GM12878 (cell line): Measurements from ENCODE around the gene ZBTB44. TPM values are rescaled to one million over a fixed set of nuclear protein-coding genes. Genes with fewer than 3 reads are reported as not detected.

Experiments
- ATAC-seq: fragments of 200-7000 bp; cut with Tn5 transposase; 3 replicates; pipeline ENCODE4 v1.9.1; 2020; ENCODE audit warnings: mild to moderate bottlenecking, moderate library complexity
- BruUV-seq: library from RNA; stranded (reverse); fragments of 400-500 nt; replicated peaks from 2 replicates; lab custom pipeline; 2021; lab: Mats Ljungman, UMichigan
- CTCF ChIA-PET: fragments of 300-600 bp; sonication (Branson Sonifier 250); formaldehyde crosslinking; extraction: SDS; loops from one replicate; lab custom pipeline; 2021; ENCODE audit warnings: inconsistent platforms; lab: Yijun Ruan, JAX
- POLR2A ChIA-PET: fragments of 350-600 bp; formaldehyde crosslinking; extraction: SDS; loops from one replicate; lab custom pipeline; 2021; ENCODE audit warnings: inconsistent platforms; lab: Charles Lee
- RAD21 ChIA-PET: fragments of 300-600 bp; sonication (Branson Sonifier 250); formaldehyde crosslinking; loops from one replicate; lab custom pipeline; 2023; ENCODE audit warnings: antibody characterized with exemption; ENCODE audit not compliant: unreplicated experiment; lab: Charles Lee
- SMC1A ChIA-PET: fragments of 300-600 bp; sonication (Branson Sonifier 250); formaldehyde crosslinking; loops from one replicate; lab custom pipeline; 2023; ENCODE audit not compliant: unreplicated experiment, uncharacterized antibody; lab: Charles Lee
- DNase-seq: peaks from one replicate; pipeline ENCODE4 v3.0.0-alpha.2; 2011; ENCODE audit warnings: low read depth, low spot score
- FAIRE-seq: peaks from 3 replicates; lab custom pipeline; 2011; peaks lifted over from hg19 to GRCh38; lab: Jason Lieb, UNC
- H2AFZ ChIP-seq: 2 replicates; pipeline ENCODE4 v1.6.0; 2011; ENCODE audit warnings: low read depth, low read length, control low read depth; ENCODE audit not compliant: control insufficient read depth
- H3K27ac ChIP-seq: 2 replicates; pipeline ENCODE4 v1.5.1; 2011; ENCODE audit warnings: control low read depth; ENCODE audit not compliant: control insufficient read depth, insufficient read depth
- H3K27me3 ChIP-seq, 2 experiments: replicated peaks in 1 of 2; 2 replicates each; pipeline versions ENCODE4 v1.6.0 to v1.6.1; 2011; ENCODE audit warnings: low read length in 1 of 2; ENCODE audit not compliant: control insufficient read depth in 2 of 2, insufficient read depth in 2 of 2
- H3K36me3 ChIP-seq, 2 experiments: 2 replicates each; pipeline ENCODE4 v1.5.1; 2011; ENCODE audit warnings: low read length in 1 of 2; ENCODE audit not compliant: control insufficient read depth in 2 of 2, insufficient read depth in 2 of 2
- H3K4me1 ChIP-seq: 2 replicates; pipeline ENCODE4 v1.6.1; 2011; ENCODE audit warnings: mild to moderate bottlenecking, low read length, moderate library complexity, mixed read lengths; ENCODE audit not compliant: control insufficient read depth, insufficient read depth
- H3K4me2 ChIP-seq: 2 replicates; pipeline ENCODE4 v1.6.0; 2011; ENCODE audit warnings: control low read depth; ENCODE audit not compliant: control insufficient read depth, insufficient read depth
- H3K4me3 ChIP-seq: fragments of 200-600 bp; sonication (generic); 2 replicates; pipeline ENCODE4 v1.5.1; 2016
- H3K79me2 ChIP-seq: 2 replicates; pipeline ENCODE4 v1.6.0; 2011; ENCODE audit warnings: low read length; ENCODE audit not compliant: control insufficient read depth, insufficient read depth
- H3K9ac ChIP-seq: 2 replicates; pipeline ENCODE4 v1.8.0; 2011; ENCODE audit warnings: low read length, control low read depth, mixed read lengths; ENCODE audit not compliant: control insufficient read depth, insufficient read depth
- H3K9me3 ChIP-seq: replicated peaks from 3 replicates; pipeline ENCODE4 v1.5.1; 2011; ENCODE audit warnings: mild to moderate bottlenecking, low read length; ENCODE audit not compliant: control insufficient read depth, insufficient read depth
- H4K20me1 ChIP-seq: 2 replicates; pipeline ENCODE4 v1.6.0; 2011; ENCODE audit not compliant: control insufficient read depth, insufficient read depth
- ETV6 ChIP-seq, 2 experiments: fragments of 450-650 bp in 1 of 2; IDR thresholded peaks in 1 of 2; conservative IDR thresholded peaks in 1 of 2; 2 replicates each; pipeline ENCODE4 v1.6.1; 2014; ENCODE audit warnings: antibody characterized with exemption in 1 of 2, borderline replicate concordance in 1 of 2, low read depth in 1 of 2, mild to moderate bottlenecking in 1 of 2, moderate library complexity in 1 of 2
- MXI1 ChIP-seq: fragments of 150-350 bp; IDR thresholded peaks from 2 replicates; pipeline ENCODE4 v1.6.1; 2011; ENCODE audit warnings: low read depth, mild to moderate bottlenecking, inconsistent platforms, low read length, improper control_type of control experiment
- NFXL1 ChIP-seq: fragments of 450-650 bp; IDR thresholded peaks from 2 replicates; pipeline ENCODE4 v1.6.1; 2017; ENCODE audit warnings: antibody characterized with exemption, mild to moderate bottlenecking, borderline replicate concordance
- NFYA ChIP-seq: IDR thresholded peaks from 2 replicates; pipeline ENCODE4 v1.6.1; 2011; ENCODE audit warnings: low read depth, mild to moderate bottlenecking, low read length, improper control_type of control experiment, borderline replicate concordance
- STAT1 ChIP-seq: fragments of 450-650 bp; conservative IDR thresholded peaks from 2 replicates; pipeline ENCODE4 v1.6.1; 2014; ENCODE audit warnings: antibody characterized with exemption, mild to moderate bottlenecking
- ZNF24 ChIP-seq: fragments of 450-650 bp; IDR thresholded peaks from 2 replicates; pipeline ENCODE4 v1.6.1; 2017; ENCODE audit warnings: antibody characterized with exemption, mild to moderate bottlenecking
- ZNF384 ChIP-seq: IDR thresholded peaks from 2 replicates; pipeline ENCODE4 v1.6.1; 2012; ENCODE audit warnings: low read depth, mild to moderate bottlenecking, low read length, improper control_type of control experiment, borderline replicate concordance
- WGBS: methylation state at CpG from one replicate; pipeline ENCODE4 v1.1.6; 2016; ENCODE audit warnings: low lambda C conversion rate; ENCODE audit not compliant: insufficient replicate concordance, insufficient coverage; ENCODE audit errors: missing lambda C conversion rate; 5-methylcytosine and 5-hydroxymethylcytosine counted together
- in situ Hi-C: fragments of 300-500 bp; cut with MboI; formaldehyde crosslinking; loops from 9 replicates; pipeline ENCODE4 v1.14.3; 2018; ENCODE audit warnings: mixed read lengths
- intact Hi-C: fragments of 100-400 bp; cut with micrococcal nuclease; formaldehyde crosslinking; loops from one replicate; pipeline ENCODE4 v1.14.2; 2022; ENCODE audit not compliant: unreplicated experiment
- polyA plus RNA-seq, 11 experiments: library from polyadenylated mRNA; depleted of rRNA in 4 of 11; unstranded in 6 of 11; stranded (reverse) in 5 of 11; fragments of >200 nt; fragmentation: Nextera tagmentation in 4 of 11; fragmentation: Illumina TruSeq in 1 of 11; extraction: Ambion mirVana in 4 of 11; extraction: Trizol in 1 of 11; gene quantifications; 1 replicate in 1 of 11; 2 replicates in 10 of 11; pipeline versions ENCODE4 v1.2.1 to v1.2.3, GENCODE V29; 2011 to 2016; ENCODE audit warnings: inconsistent platforms in 2 of 11, missing spikeins in 2 of 11, low read depth in 1 of 11
- total RNA-seq, 4 experiments: library from RNA; depleted of rRNA in 3 of 4; stranded (reverse); fragments of >200 nt in 3 of 4; fragmentation: Illumina TruSeq in 1 of 4; extraction: Trizol in 1 of 4; gene quantifications; 2 replicates each; pipeline versions ENCODE4 v1.2.1 to v1.2.3, GENCODE V29; 2013 to 2021
- TF ChIP-seq, protein P1 (sequence below): IDR thresholded peaks from 2 replicates; pipeline ENCODE4 v1.6.1; 2012; ENCODE audit warnings: low read depth, low read length, improper control_type of control experiment
- TF ChIP-seq, protein P2 (sequence below): fragments of 450-650 bp; IDR thresholded peaks from 2 replicates; pipeline ENCODE4 v1.6.1; 2016; ENCODE audit warnings: mild to moderate bottlenecking, moderate library complexity, borderline replicate concordance
- TF ChIP-seq, protein P3 (sequence below): fragments of 150-350 bp; IDR thresholded peaks from 2 replicates; pipeline ENCODE4 v1.6.1; 2016; ENCODE audit warnings: low read depth, low read length

ZBTB44 gene
- total and polyA plus RNA-seq, 10 of the 15 experiments (the other 5 are each of a cell fraction or from before 2014, with no cell fraction given), result 2.8 to 38.2 (median 12.2) TPM

DNA sequence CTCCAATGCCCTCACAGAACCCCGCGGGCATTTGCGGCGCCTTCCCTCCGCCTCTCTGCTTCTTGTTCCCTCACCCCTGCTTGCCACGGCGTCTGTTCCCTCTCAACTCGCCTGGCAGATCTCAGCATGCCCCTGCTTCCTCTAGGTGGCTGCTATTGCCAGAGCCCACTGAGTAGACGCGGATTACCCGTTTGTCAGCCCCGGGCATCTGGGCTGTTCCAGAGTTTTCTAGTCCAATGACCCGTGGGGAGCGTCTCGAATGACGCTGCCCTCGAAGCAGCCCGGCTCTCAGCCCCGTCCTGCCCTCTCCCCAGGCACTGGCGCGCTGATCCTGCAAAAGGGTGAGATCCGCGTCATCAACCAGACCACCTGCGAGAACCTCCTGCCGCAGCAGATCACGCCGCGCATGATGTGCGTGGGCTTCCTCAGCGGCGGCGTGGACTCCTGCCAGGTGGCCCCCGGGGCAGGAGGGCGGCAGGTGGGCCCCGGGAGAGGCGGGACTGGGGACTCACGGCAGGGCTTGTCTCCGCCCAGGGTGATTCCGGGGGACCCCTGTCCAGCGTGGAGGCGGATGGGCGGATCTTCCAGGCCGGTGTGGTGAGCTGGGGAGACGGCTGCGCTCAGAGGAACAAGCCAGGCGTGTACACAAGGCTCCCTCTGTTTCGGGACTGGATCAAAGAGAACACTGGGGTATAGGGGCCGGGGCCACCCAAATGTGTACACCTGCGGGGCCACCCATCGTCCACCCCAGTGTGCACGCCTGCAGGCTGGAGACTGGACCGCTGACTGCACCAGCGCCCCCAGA, 105.4 kb downstream of the ZBTB44 start (continued):
- TF ChIP-seq, protein P1, sequence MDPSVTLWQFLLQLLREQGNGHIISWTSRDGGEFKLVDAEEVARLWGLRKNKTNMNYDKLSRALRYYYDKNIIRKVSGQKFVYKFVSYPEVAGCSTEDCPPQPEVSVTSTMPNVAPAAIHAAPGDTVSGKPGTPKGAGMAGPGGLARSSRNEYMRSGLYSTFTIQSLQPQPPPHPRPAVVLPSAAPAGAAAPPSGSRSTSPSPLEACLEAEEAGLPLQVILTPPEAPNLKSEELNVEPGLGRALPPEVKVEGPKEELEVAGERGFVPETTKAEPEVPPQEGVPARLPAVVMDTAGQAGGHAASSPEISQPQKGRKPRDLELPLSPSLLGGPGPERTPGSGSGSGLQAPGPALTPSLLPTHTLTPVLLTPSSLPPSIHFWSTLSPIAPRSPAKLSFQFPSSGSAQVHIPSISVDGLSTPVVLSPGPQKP, result no peak
- TF ChIP-seq NFXL1 (no peak), ZNF24 (no peak), ZNF384 (no peak), NFYA (no peak), MXI1 (no peak)

DNA sequence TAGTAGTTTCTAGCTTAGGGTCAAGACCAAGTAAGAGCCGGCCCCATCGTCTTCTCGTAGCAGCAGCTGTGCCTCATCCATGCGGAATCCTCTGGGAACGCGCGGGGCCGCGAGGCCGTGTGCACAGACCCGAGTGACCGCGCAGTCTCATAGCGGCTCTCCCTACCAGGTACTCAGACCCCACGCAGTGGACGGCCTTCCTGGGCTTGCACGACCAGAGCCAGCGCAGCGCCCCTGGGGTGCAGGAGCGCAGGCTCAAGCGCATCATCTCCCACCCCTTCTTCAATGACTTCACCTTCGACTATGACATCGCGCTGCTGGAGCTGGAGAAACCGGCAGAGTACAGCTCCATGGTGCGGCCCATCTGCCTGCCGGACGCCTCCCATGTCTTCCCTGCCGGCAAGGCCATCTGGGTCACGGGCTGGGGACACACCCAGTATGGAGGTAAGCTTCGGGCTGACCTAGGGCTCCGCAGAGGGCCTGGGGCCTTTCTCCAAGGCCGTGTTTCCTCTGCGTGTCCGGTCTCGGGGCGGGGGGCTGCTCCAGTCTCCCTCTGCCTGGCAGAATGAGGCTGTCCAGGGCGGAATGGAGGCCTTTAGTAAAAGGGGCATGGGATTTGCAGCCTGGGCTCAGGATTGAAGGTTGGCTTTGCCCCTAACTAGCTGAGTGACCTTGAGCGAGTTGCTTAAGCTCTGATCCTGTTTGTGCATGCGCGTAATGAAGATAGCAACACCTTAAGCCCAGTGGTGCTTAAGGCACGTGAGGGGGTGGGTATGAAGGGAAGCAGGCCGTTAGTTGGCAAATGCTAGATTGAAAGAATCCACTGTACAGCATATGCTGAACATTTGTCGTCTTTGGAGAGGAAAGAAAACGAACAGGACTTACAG, 106.2 kb downstream of the ZBTB44 start:
- H2AFZ ChIP-seq, result no peak overlapping the region
- H3K36me3 ChIP-seq, result no peaks in the 10 kb centered on the region
- intact Hi-C loops (no loop called here), in situ Hi-C loops (loop anchor here (5.0 kb wide), 1 partner anchor 654 kb away; no protein-coding TSS in a partner anchor)
- 73% methylated on average over 40 of the region's 45 CpGs for WGBS
- H3K4me1 ChIP-seq, result no peaks in the 10 kb centered on the region
- no peak overlapping the region for H3K4me3 ChIP-seq
- no peaks in the 10 kb centered on the region for H3K79me2 ChIP-seq
- no peak overlapping the region for H3K27ac ChIP-seq
- BruUV-seq, result no TSS peak
- H4K20me1 ChIP-seq, result peaks cover 2% of the 10 kb centered on the region; the same call in 1 of the 2 replicates
- ChIA-PET RAD21 (no interaction called here), CTCF (interaction anchor here (1.0 to 1.4 kb wide), 3 partner anchors 25 to 223 kb away, joined by 3 to 4 read pairs (median 3); no protein-coding TSS in a partner anchor), SMC1A (no interaction called here), POLR2A (no interaction called here)
- no peaks in the 10 kb centered on the region for H3K27me3 ChIP-seq
- H3K9me3 ChIP-seq, result no peaks in the 10 kb centered on the region
- DNase-seq (no peak), FAIRE-seq (no peak), ATAC-seq (no peak)
- no peak overlapping the region for H3K9ac ChIP-seq
- no peak overlapping the region for H3K4me2 ChIP-seq
- TF ChIP-seq STAT1 (no peak), MXI1 (no peak), ETV6 (conservative IDR thresholded peaks at IDR 0.05 in 1 of 2, IDR thresholded peaks at IDR 0.05 in 1 of 2; ENCODE audit: borderline replicate concordance in 1 of 2, low read depth in 1 of 2) (no peak)
- TF ChIP-seq, protein P2, sequence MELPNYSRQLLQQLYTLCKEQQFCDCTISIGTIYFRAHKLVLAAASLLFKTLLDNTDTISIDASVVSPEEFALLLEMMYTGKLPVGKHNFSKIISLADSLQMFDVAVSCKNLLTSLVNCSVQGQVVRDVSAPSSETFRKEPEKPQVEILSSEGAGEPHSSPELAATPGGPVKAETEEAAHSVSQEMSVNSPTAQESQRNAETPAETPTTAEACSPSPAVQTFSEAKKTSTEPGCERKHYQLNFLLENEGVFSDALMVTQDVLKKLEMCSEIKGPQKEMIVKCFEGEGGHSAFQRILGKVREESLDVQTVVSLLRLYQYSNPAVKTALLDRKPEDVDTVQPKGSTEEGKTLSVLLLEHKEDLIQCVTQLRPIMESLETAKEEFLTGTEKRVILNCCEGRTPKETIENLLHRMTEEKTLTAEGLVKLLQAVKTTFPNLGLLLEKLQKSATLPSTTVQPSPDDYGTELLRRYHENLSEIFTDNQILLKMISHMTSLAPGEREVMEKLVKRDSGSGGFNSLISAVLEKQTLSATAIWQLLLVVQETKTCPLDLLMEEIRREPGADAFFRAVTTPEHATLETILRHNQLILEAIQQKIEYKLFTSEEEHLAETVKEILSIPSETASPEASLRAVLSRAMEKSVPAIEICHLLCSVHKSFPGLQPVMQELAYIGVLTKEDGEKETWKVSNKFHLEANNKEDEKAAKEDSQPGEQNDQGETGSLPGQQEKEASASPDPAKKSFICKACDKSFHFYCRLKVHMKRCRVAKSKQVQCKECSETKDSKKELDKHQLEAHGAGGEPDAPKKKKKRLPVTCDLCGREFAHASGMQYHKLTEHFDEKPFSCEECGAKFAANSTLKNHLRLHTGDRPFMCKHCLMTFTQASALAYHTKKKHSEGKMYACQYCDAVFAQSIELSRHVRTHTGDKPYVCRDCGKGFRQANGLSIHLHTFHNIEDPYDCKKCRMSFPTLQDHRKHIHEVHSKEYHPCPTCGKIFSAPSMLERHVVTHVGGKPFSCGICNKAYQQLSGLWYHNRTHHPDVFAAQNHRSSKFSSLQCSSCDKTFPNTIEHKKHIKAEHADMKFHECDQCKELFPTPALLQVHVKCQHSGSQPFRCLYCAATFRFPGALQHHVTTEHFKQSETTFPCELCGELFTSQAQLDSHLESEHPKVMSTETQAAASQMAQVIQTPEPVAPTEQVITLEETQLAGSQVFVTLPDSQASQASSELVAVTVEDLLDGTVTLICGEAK, result no peak
- TF ChIP-seq, protein P3, sequence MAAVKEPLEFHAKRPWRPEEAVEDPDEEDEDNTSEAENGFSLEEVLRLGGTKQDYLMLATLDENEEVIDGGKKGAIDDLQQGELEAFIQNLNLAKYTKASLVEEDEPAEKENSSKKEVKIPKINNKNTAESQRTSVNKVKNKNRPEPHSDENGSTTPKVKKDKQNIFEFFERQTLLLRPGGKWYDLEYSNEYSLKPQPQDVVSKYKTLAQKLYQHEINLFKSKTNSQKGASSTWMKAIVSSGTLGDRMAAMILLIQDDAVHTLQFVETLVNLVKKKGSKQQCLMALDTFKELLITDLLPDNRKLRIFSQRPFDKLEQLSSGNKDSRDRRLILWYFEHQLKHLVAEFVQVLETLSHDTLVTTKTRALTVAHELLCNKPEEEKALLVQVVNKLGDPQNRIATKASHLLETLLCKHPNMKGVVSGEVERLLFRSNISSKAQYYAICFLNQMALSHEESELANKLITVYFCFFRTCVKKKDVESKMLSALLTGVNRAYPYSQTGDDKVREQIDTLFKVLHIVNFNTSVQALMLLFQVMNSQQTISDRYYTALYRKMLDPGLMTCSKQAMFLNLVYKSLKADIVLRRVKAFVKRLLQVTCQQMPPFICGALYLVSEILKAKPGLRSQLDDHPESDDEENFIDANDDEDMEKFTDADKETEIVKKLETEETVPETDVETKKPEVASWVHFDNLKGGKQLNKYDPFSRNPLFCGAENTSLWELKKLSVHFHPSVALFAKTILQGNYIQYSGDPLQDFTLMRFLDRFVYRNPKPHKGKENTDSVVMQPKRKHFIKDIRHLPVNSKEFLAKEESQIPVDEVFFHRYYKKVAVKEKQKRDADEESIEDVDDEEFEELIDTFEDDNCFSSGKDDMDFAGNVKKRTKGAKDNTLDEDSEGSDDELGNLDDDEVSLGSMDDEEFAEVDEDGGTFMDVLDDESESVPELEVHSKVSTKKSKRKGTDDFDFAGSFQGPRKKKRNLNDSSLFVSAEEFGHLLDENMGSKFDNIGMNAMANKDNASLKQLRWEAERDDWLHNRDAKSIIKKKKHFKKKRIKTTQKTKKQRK, result no peak
